Mucosa of descending colon (tissue), 3 donors: ENCODE data around the gene LDLRAD4. TPM values are rescaled to one million over a fixed set of nuclear protein-coding genes. Genes with fewer than 3 reads are reported as not detected.

ENCODE experiments used
- ATAC-seq: fragments of 200-7000 bp; cut with Tn5 transposase; one replicate; pipeline ENCODE4 v1.9.1; 2020; ENCODE audit warnings: mild to moderate bottlenecking, moderate library complexity
- DNase-seq, 3 donors: peaks; one replicate each; pipeline ENCODE4 v3.0.0-alpha.2; 2020
- H3K36me3 ChIP-seq: fragments of 200-600 bp; one replicate; pipeline ENCODE4 v1.8.0; 2021; ENCODE audit warnings: low read depth, mild to moderate bottlenecking
- H3K4me1 ChIP-seq: fragments of 200-600 bp; one replicate; pipeline ENCODE4 v1.8.0; 2021; ENCODE audit warnings: low read depth, mild to moderate bottlenecking
- H3K4me3 ChIP-seq: fragments of 200-600 bp; one replicate; pipeline ENCODE4 v1.8.0; 2021; ENCODE audit warnings: mild to moderate bottlenecking
- H3K9me3 ChIP-seq: fragments of 200-600 bp; one replicate; pipeline ENCODE4 v1.8.0; 2021; ENCODE audit warnings: mild to moderate bottlenecking
- CTCF ChIP-seq: fragments of 200-600 bp; IDR thresholded peaks from one replicate; pipeline ENCODE4 v1.8.0; 2022; ENCODE audit warnings: antibody characterized with exemption, mild to moderate bottlenecking
- intact Hi-C, 2 donors: fragments of 100-400 bp; cut with DNase I in 1 of 2; cut with micrococcal nuclease in 1 of 2; formaldehyde crosslinking; loops; one replicate each; pipeline versions ENCODE4 v1.11.0 to v1.11.1; 2022; cut with DNase I, micrococcal nuclease
- total RNA-seq, 3 donors: library from RNA; stranded (reverse); fragmentation: NEBNext Ultra II Directional in 2 of 3; extraction: Animal tissue kit (Norgen Biotek cat#: 25700) in 2 of 3; gene quantifications; one replicate each; pipeline versions ENCODE4 v1.2.1 to v1.2.4, GENCODE V29; 2021 to 2023
- donor health status: DM: no; HTN: no; CAD: no; lungs with moderate emphysema.
- donor health status: DM: no; HTN: no; CAD: no.
- donor health status: DM: no; HTN: yes; CAD: no.

Gene LDLRAD4
- total RNA-seq, 3 donors from 2014 or later, result 36.8 to 41.0 (median 37.4) TPM

DNA sequence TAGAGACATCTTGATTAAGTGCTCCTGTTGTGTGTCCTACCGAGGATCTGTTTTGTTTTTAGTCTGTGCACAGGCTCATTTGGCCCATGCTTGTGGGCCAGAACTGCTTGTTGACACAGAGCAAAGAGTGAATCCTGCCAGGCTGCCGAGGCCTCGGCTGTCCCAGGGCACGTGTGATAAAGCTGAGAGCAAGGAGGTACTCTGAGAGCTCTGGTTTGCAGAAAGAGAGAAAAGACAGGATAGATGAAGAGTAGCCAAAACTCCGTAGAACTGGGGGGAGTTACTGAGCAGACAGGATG lies 332.7 kb downstream of the LDLRAD4 start:
- TF ChIP-seq CTCF, result no peak
- DNase-seq (no peak), ATAC-seq (no peak)
- H3K4me3 ChIP-seq, result no peak overlapping the region
- H3K36me3 ChIP-seq, result no peaks in the 10 kb centered on the region
- intact Hi-C loops, result no loop called here
- no peaks in the 10 kb centered on the region for H3K4me1 ChIP-seq
- H3K9me3 ChIP-seq, result no peaks in the 10 kb centered on the region

DNA sequence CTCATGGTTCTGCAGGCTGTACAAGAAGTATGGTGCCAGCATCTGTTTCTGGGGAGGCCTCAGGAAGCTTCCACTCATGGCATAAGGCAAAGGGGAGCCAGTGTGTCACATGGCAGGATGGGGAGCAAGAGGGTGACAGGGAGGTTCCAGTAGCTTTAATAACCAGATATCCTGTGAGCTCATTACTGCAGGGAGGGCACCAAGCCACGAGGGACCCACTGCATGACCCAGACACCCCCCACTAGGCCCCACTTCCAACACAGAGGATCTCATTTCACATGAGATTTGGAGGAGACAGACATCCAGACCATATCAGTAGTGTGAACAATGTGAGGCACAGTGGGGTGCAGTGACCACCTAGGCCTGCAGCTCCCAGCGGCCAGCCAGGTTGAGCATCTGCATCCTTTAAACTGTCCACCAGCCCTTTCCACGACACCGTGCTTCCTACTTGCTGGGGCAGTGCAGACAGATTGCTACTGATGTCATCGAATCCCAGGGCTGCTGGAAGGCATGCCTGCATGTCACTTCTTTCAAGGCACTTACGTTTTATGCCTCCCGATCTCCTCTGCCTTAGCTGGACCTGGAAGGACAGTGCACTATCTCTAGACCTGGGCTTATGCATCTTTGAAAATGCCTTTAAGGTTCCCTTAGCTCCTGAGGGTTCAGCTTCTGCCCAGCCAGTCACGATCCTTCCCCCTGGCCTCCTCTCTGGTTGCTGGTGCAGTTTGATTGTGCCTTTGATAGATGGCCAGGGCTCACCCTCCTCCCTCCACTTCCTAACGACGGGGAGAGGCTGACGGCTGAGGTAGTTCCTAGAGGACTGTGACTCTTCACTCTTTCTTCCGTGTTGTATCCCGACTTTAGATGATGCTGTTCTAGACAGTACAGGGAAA lies 333.5 kb downstream of the LDLRAD4 start:
- Histone ChIP-seq H3K9me3 (no peaks in the 10 kb centered on the region), H3K4me3 (no peak overlapping the region), H3K36me3 (no peaks in the 10 kb centered on the region), H3K4me1 (no peaks in the 10 kb centered on the region)
- intact Hi-C loops, result no loop called here
- peak in 1 of 3 donors; percentile 33 for DNase-seq
- TF ChIP-seq CTCF, result no peak
- peak; percentile 44 for ATAC-seq

DNA sequence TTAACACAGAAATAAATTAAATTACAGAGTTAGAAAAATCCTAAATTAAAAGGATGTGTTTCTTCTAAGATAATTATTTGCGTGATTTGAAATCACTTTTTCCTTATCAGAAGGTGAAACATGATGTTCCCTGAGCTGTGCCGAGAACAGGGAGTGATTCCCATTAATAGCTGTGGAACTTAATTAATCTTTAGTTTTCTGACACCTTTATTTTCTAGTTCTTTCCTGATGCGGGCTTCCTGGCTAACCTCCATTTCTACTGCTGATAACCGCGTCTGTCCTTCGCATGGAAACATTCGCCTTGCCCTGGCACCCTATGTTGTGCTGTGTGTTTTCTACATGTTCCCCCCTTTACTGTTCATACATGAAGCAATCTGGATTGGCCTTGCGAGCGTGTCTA lies 334.9 kb downstream of the LDLRAD4 start:
- intact Hi-C loops, result no loop called here
- Histone ChIP-seq H3K36me3 (no peaks in the 10 kb centered on the region), H3K4me1 (no peaks in the 10 kb centered on the region)

DNA sequence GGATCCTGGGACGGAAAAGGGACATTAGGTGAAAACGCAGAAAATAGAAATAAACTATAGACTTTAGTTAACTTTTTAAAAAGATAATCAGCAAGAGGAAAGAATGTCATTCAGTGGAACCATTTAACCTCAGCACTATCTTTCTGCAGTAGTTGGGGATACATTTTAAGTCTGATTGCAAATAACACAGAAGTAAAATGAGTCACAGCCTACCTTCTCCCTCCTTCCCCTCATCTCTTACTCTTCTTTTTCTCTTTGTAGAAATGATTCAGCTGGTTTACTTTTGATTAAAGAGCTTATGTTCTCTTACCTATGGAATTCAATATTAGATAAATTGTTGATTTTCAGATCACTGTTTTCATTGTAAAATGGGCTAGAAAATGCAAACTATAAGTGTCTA lies 336.6 kb downstream of the LDLRAD4 start:
- Histone ChIP-seq H3K9me3 (no peaks in the 10 kb centered on the region), H3K36me3 (no peaks in the 10 kb centered on the region), H3K4me1 (no peaks in the 10 kb centered on the region), H3K4me3 (no peak overlapping the region)
- no peak for TF ChIP-seq CTCF
- ATAC-seq, result no peak
- no peak for DNase-seq
- intact Hi-C loops, result no loop called here

More for the DNA sequence above, 334.9 kb downstream of the LDLRAD4 start:
- no peak for DNase-seq
- TF ChIP-seq CTCF, result no peak
- ATAC-seq, result no peak
- no peak overlapping the region for H3K4me3 ChIP-seq
- H3K9me3 ChIP-seq, result no peaks in the 10 kb centered on the region

GRCh38 chr18:13555865-13556264 lies 337.3 kb downstream of the LDLRAD4 start:
- Histone ChIP-seq H3K4me3 (no peak overlapping the region), H3K9me3 (no peaks in the 10 kb centered on the region), H3K4me1 (no peaks in the 10 kb centered on the region), H3K36me3 (no peaks in the 10 kb centered on the region)
- TF ChIP-seq CTCF, result no peak
- intact Hi-C loops, result no loop called here
- no peak for ATAC-seq
- no peak for DNase-seq
